GM19455 (cell line): ENCODE data around the gene UNC5CL.
"Not testable (repeated sequence)": the region's sequence is repeated elsewhere in the genome, so short reads cannot be mapped to it uniquely, and the experiment has no call there.

Source experiments
- ATAC-seq: cut with Tn5 transposase; IDR thresholded peaks from one replicate; pipeline ENCODE4 v1.9.1; 2021; ENCODE audit not compliant: unreplicated experiment

The UNC5CL gene

GRCh38 chr6:41008011-41008410 lies 31.0 kb downstream of the UNC5CL start:
- no peak for ATAC-seq

- not testable (repeated sequence) for ATAC-seq
These were observed 32.0 kb downstream of the UNC5CL start for GRCh38 chr6:41006980-41007379.

- not testable (repeated sequence) for ATAC-seq
These were observed 32.8 kb downstream of the UNC5CL start for GRCh38 chr6:41006217-41006616.

GRCh38 chr6:41002168-41002567 lies 36.9 kb downstream of the UNC5CL start:
- no peak for ATAC-seq

GRCh38 chr6:41000248-41000647 lies 38.8 kb downstream of the UNC5CL start:
- no peak for ATAC-seq

- no peak for ATAC-seq
These were observed 39.5 kb downstream of the UNC5CL start for GRCh38 chr6:40999569-40999968.

- ATAC-seq = no peak
These were observed 40.4 kb downstream of the UNC5CL start for GRCh38 chr6:40998661-40999060.

GRCh38 chr6:40997234-40997957 lies 41.6 kb downstream of the UNC5CL start:
- no peak for ATAC-seq

GRCh38 chr6:40996591-40997233 lies 42.3 kb downstream of the UNC5CL start:
- ATAC-seq = no peak

GRCh38 chr6:40992746-40993145 lies 46.3 kb downstream of the UNC5CL start:
- no peak for ATAC-seq

GRCh38 chr6:40990301-40990700 lies 48.7 kb downstream of the UNC5CL start:
- ATAC-seq = no peak

- ATAC-seq = no peak
These were observed 49.5 kb downstream of the UNC5CL start for GRCh38 chr6:40989204-40990169.

GRCh38 chr6:40988634-40989033 lies 50.4 kb downstream of the UNC5CL start:
- no peak for ATAC-seq

GRCh38 chr6:40986921-40987819 lies 51.9 kb downstream of the UNC5CL start:
- ATAC-seq = no peak

- ATAC-seq = no peak
These were observed 52.7 kb downstream of the UNC5CL start for GRCh38 chr6:40986364-40986763.

- no peak for ATAC-seq
These were observed 55.3 kb downstream of the UNC5CL start for GRCh38 chr6:40983752-40984151.

- no peak for ATAC-seq
These were observed 56.1 kb downstream of the UNC5CL start for GRCh38 chr6:40982917-40983316.

- no peak for ATAC-seq
These were observed 60.2 kb downstream of the UNC5CL start for GRCh38 chr6:40978687-40979289.

- ATAC-seq = no peak
These were observed 61.3 kb downstream of the UNC5CL start for GRCh38 chr6:40977695-40978094.

- no peak for ATAC-seq
These were observed 61.9 kb downstream of the UNC5CL start for GRCh38 chr6:40977085-40977484.
